ENCODE results near the gene ELAC2. TPM values are rescaled to one million over a fixed set of nuclear protein-coding genes. Genes with fewer than 3 reads are reported as not detected.

The ELAC2 gene
- total and polyA plus RNA-seq, 10 of the 15 experiments (the other 5 are each of a cell fraction or from before 2014, with no cell fraction given) = 5.1 to 146 (median 79.4) TPM

- TF ChIP-seq POLR2AphosphoS2 (IDR thresholded peaks at IDR 0.05; ENCODE audit: low read depth, low read length) (no peak), NKRF (conservative IDR thresholded peaks at IDR 0.05) (no peak)
These were observed 9.4 kb downstream of the ELAC2 start (continued) for GRCh38 chr17:13008461-13008860.

- no peak for FAIRE-seq
These were observed 12.3 kb downstream of the ELAC2 start for GRCh38 chr17:13005530-13005929.

More at GRCh38 chr17:13005530-13005929, 12.3 kb downstream of the ELAC2 start:
- ChIA-PET RAD21 (ENCODE audit: unreplicated experiment) (interaction anchor here (1.4 kb wide), 1 partner anchor 12 kb away, joined by 8 read pairs; the partner anchor contains the start of gene ELAC2), SMC1A (ENCODE audit: uncharacterized antibody, unreplicated experiment) (interaction anchor here (1.2 to 2.3 kb wide), 2 partner anchors 12 to 748 kb away, joined by 3 to 8 read pairs; partner anchors contain the start of gene ELAC2), CTCF (interaction anchor here (1.0 to 4.1 kb wide), 5 partner anchors 13 to 834 kb away, joined by 3 to 26 read pairs (median 3); partner anchors contain the start of gene ELAC2), POLR2A (interaction anchor here (0.6 kb wide), 1 partner anchor 697 kb away, joined by 3 read pairs; no protein-coding TSS in a partner anchor)
- Histone ChIP-seq H3K9me3 (replicated peaks; ENCODE audit: control insufficient read depth, insufficient read depth, low read length) (no peaks in the 10 kb centered on the region), H3K9ac (ENCODE audit: control insufficient read depth, insufficient read depth, low read length) (no peak overlapping the region), H3K36me3 (ENCODE audit: control insufficient read depth in 2 of 2, insufficient read depth in 2 of 2, low read length in 1 of 2) (peaks cover 21 to 24% of the 10 kb centered on the region in 2 experiments), H3K4me2 (ENCODE audit: control insufficient read depth, insufficient read depth) (no peak overlapping the region), H3K27ac (ENCODE audit: control insufficient read depth, insufficient read depth) (no peak overlapping the region), H3K4me1 (ENCODE audit: control insufficient read depth, insufficient read depth, low read length) (no peaks in the 10 kb centered on the region), H3K27me3 (replicated peaks in 1 of 2; ENCODE audit: control insufficient read depth in 2 of 2, insufficient read depth in 2 of 2, low read length in 1 of 2) (no peaks in the 10 kb centered on the region), H3K4me3 (no peak overlapping the region), H2AFZ (ENCODE audit: control insufficient read depth, low read depth, low read length) (no peak overlapping the region), H4K20me1 (ENCODE audit: control insufficient read depth, insufficient read depth) (no peaks in the 10 kb centered on the region), H3K79me2 (ENCODE audit: control insufficient read depth, insufficient read depth, low read length) (no peaks in the 10 kb centered on the region)
- WGBS (ENCODE audit: insufficient coverage, insufficient replicate concordance, low lambda C conversion rate, missing lambda C conversion rate) = 89% methylated on average over 6 of the region's 6 CpGs
- intact Hi-C loops (cut with micrococcal nuclease; ENCODE audit: unreplicated experiment) (loop anchor here (10.0 kb wide), 2 partner anchors 331 to 461 kb away; no protein-coding TSS in a partner anchor), in situ Hi-C loops (cut with MboI) (no loop called here)
- BruUV-seq (replicated peaks) = no TSS peak
- no peak for ATAC-seq
- TF ChIP-seq NFXL1 (IDR thresholded peaks at IDR 0.05; ENCODE audit: borderline replicate concordance) (no peak), EZH2 (IDR thresholded peaks at IDR 0.05; ENCODE audit: borderline replicate concordance, control insufficient read depth, low read depth, low read length) (no peak), ETV6 (conservative IDR thresholded peaks at IDR 0.05 in 1 of 2, IDR thresholded peaks at IDR 0.05 in 1 of 2; ENCODE audit: borderline replicate concordance in 1 of 2, low read depth in 1 of 2) (no peak), ZNF207 (IDR thresholded peaks at IDR 0.05; ENCODE audit: borderline replicate concordance) (no peak), GATAD2B (conservative IDR thresholded peaks at IDR 0.05; ENCODE audit: low read depth) (no peak), TAF1 (IDR thresholded peaks at IDR 0.05; ENCODE audit: borderline replicate concordance, low read depth, low read length) (no peak), TARDBP (IDR thresholded peaks at IDR 0.05; ENCODE audit: borderline replicate concordance) (no peak), POLR2AphosphoS2 (IDR thresholded peaks at IDR 0.05; ENCODE audit: low read depth, low read length) (no peak), MYC (IDR thresholded peaks at IDR 0.05; ENCODE audit: insufficient read depth, insufficient read length, insufficient replicate concordance, low read length, severe bottlenecking) (no peak), NBN (IDR thresholded peaks at IDR 0.05) (no peak), LARP7 (IDR thresholded peaks at IDR 0.05) (no peak), HDAC2 (IDR thresholded peaks at IDR 0.05) (no peak), ASH2L (IDR thresholded peaks at IDR 0.05; ENCODE audit: borderline replicate concordance, low read depth) (no peak), ZNF687 (IDR thresholded peaks at IDR 0.05) (no peak), MXI1 (IDR thresholded peaks at IDR 0.05; ENCODE audit: low read depth, low read length) (no peak), TBL1XR1 (IDR thresholded peaks at IDR 0.05; ENCODE audit: low read depth, low read length) (no peak), DPF2 (IDR thresholded peaks at IDR 0.05) (no peak)
- no peak for DNase-seq (ENCODE audit: low read depth, low spot score)

Measured in GM12878 (cell line).